ENCODE measurements around the gene WDR44. TPM values are rescaled to one million over a fixed set of nuclear protein-coding genes. Genes with fewer than 3 reads are reported as not detected.
"Not testable (repeated sequence)": the region's sequence is repeated elsewhere in the genome, so short reads cannot be mapped to it uniquely, and the experiment has no call there.

WDR44 gene
- total RNA-seq: 29.4 and 31.1 TPM in 2 replicates
- long read RNA-seq, full-length matches to known transcripts: 15 of 61 reads
- long read RNA-seq, partial matches to known transcripts: 37 of 61 reads
- long read RNA-seq, other reads (novel, unspliced or antisense): 9 of 61 reads

GRCh38 chrX:118345464-118346257 lies at the start of gene WDR44:
Gene WDR44 (plus strand): TSS chrX:118346106. CDS start chrX:118346504, 398 bp downstream.
- no peaks in the 10 kb centered on the region for H3K36me3 Mint-ChIP-seq (ENCODE audit: unreplicated experiment)
- peak within 1 kb of the TSS; percentile 100 for H3K4me3 Mint-ChIP-seq (ENCODE audit: unreplicated experiment)
- H3K27me3 Mint-ChIP-seq (ENCODE audit: unreplicated experiment): no peaks in the 10 kb centered on the region
- no peak for TF ChIP-seq CTCF (IDR thresholded peaks at IDR 0.05)
- peak within 1 kb of the TSS; percentile 100 for H3K27ac Mint-ChIP-seq (ENCODE audit: unreplicated experiment)
- peak; percentile 99 for DNase-seq (ENCODE audit: extremely low spot score, unreplicated experiment)
- H3K4me1 Mint-ChIP-seq (ENCODE audit: unreplicated experiment): peaks cover 38% of the 10 kb centered on the region
- no peaks in the 10 kb centered on the region for H3K9me3 Mint-ChIP-seq (ENCODE audit: unreplicated experiment)

- not testable (repeated sequence) for H3K36me3 Mint-ChIP-seq (ENCODE audit: unreplicated experiment); H3K27me3 Mint-ChIP-seq (ENCODE audit: unreplicated experiment); H3K27ac Mint-ChIP-seq (ENCODE audit: unreplicated experiment); H3K4me1 Mint-ChIP-seq (ENCODE audit: unreplicated experiment); DNase-seq (ENCODE audit: extremely low spot score, unreplicated experiment); H3K4me3 Mint-ChIP-seq (ENCODE audit: unreplicated experiment)
- H3K9me3 Mint-ChIP-seq (ENCODE audit: unreplicated experiment): peaks cover 12% of the 10 kb centered on the region
Measured at GRCh38 chrX:118305827-118306226, 40.1 kb upstream of the WDR44 start.

GRCh38 chrX:118315529-118315928 lies 30.4 kb upstream of the WDR44 start:
- no peak overlapping the region for H3K27ac Mint-ChIP-seq (ENCODE audit: unreplicated experiment)
- H3K36me3 Mint-ChIP-seq (ENCODE audit: unreplicated experiment): no peaks in the 10 kb centered on the region
- H3K27me3 Mint-ChIP-seq (ENCODE audit: unreplicated experiment): peaks cover 29% of the 10 kb centered on the region
- TF ChIP-seq CTCF (IDR thresholded peaks at IDR 0.05): no peak
- H3K4me3 Mint-ChIP-seq (ENCODE audit: unreplicated experiment): no peak overlapping the region
- H3K9me3 Mint-ChIP-seq (ENCODE audit: unreplicated experiment): no peaks in the 10 kb centered on the region
- H3K4me1 Mint-ChIP-seq (ENCODE audit: unreplicated experiment): no peaks in the 10 kb centered on the region
- DNase-seq (ENCODE audit: extremely low spot score, unreplicated experiment): no peak

- H3K36me3 Mint-ChIP-seq (ENCODE audit: unreplicated experiment): no peaks in the 10 kb centered on the region
- peaks cover 22% of the 10 kb centered on the region for H3K27me3 Mint-ChIP-seq (ENCODE audit: unreplicated experiment)
- no peaks in the 10 kb centered on the region for H3K9me3 Mint-ChIP-seq (ENCODE audit: unreplicated experiment)
- H3K4me3 Mint-ChIP-seq (ENCODE audit: unreplicated experiment): no peak overlapping the region
- TF ChIP-seq CTCF (IDR thresholded peaks at IDR 0.05): no peak
- no peak overlapping the region for H3K27ac Mint-ChIP-seq (ENCODE audit: unreplicated experiment)
- no peaks in the 10 kb centered on the region for H3K4me1 Mint-ChIP-seq (ENCODE audit: unreplicated experiment)
- DNase-seq (ENCODE audit: extremely low spot score, unreplicated experiment): no peak
Measured at GRCh38 chrX:118324588-118324987, 21.3 kb upstream of the WDR44 start.

- Mint-ChIP-seq H3K4me1 (ENCODE audit: unreplicated experiment) (no peaks in the 10 kb centered on the region), H3K27me3 (ENCODE audit: unreplicated experiment) (peaks cover 21% of the 10 kb centered on the region), H3K36me3 (ENCODE audit: unreplicated experiment) (no peaks in the 10 kb centered on the region), H3K9me3 (ENCODE audit: unreplicated experiment) (no peaks in the 10 kb centered on the region), H3K4me3 (ENCODE audit: unreplicated experiment) (no peak overlapping the region), H3K27ac (ENCODE audit: unreplicated experiment) (no peak overlapping the region)
- DNase-seq (ENCODE audit: extremely low spot score, unreplicated experiment): no peak
- TF ChIP-seq CTCF (IDR thresholded peaks at IDR 0.05): peak; percentile 59
Measured at GRCh38 chrX:118325453-118325852, 20.5 kb upstream of the WDR44 start.
